Duodenal mucosa (tissue), 2 donors: ENCODE results near the gene DAP3.
"Not testable (repeated sequence)": the region's sequence is repeated elsewhere in the genome, so short reads cannot be mapped to it uniquely, and the experiment has no call there.

Experiments
- H3K27ac ChIP-seq: one replicate; pipeline ENCODE4 v1.7.0; 2013; ENCODE audit warnings: low read depth, low read length
- H3K27me3 ChIP-seq, 2 donors: one replicate each; pipeline ENCODE4 v1.7.0; 2013; ENCODE audit warnings: low read length in 2 of 2, control low read depth in 1 of 2; ENCODE audit not compliant: insufficient read depth in 2 of 2, control insufficient read depth in 1 of 2
- H3K36me3 ChIP-seq, 2 donors: one replicate each; pipeline ENCODE4 v1.7.0; 2013; ENCODE audit warnings: low read length in 2 of 2, control low read depth in 1 of 2; ENCODE audit not compliant: insufficient read depth in 2 of 2, control insufficient read depth in 1 of 2
- H3K4me1 ChIP-seq, 2 donors: one replicate each; pipeline ENCODE4 v1.7.0; 2013; ENCODE audit warnings: low read length in 2 of 2, control low read depth in 1 of 2; ENCODE audit not compliant: insufficient read depth in 2 of 2, control insufficient read depth in 1 of 2
- H3K4me3 ChIP-seq, 2 donors: one replicate each; pipeline ENCODE4 v1.7.0; 2013; ENCODE audit warnings: low read length in 2 of 2, low read depth in 1 of 2
- H3K9ac ChIP-seq, 2 donors: one replicate each; pipeline ENCODE4 v1.7.0; 2013; ENCODE audit warnings: low read length in 2 of 2, low read depth in 1 of 2
- H3K9me3 ChIP-seq, 2 donors: one replicate each; pipeline ENCODE4 v1.7.0; 2013; ENCODE audit warnings: low read length in 2 of 2, control low read depth in 1 of 2; ENCODE audit not compliant: control insufficient read depth in 1 of 2

Gene DAP3

DNA sequence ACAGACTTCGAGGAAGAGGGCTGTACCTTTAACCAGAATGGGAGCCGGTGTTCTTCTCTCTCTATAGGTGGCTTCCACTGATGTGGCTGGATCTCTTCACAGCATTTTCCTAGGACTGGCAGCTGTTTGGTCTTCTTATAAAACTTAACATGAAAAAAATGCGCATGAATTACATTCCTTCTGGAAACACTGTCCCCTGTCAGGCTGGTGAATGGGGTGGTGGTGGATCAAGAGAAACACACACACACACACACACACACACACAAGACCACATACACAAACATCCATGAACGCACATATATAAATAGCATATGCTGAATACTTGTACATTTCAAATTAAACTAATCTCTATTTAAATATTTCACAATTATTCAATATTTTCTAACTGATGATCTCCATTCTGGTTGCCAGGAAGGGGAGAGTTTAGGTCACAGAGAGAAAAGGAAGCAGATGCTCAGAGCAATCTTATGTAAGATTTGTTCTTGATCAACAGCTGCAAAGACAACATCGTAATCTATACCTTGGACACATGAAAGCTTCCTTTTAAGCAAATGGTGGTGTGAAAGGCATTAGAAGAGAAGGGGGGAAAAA, 78.6 kb downstream of the DAP3 start:
- not testable (repeated sequence) for H3K27ac ChIP-seq, H3K4me3 ChIP-seq, H3K9ac ChIP-seq, H3K4me1 ChIP-seq, H3K27me3 ChIP-seq, H3K9me3 ChIP-seq
- H3K36me3 ChIP-seq: peaks cover 25 to 73% of the 10 kb centered on the region in 2 donors

DNA sequence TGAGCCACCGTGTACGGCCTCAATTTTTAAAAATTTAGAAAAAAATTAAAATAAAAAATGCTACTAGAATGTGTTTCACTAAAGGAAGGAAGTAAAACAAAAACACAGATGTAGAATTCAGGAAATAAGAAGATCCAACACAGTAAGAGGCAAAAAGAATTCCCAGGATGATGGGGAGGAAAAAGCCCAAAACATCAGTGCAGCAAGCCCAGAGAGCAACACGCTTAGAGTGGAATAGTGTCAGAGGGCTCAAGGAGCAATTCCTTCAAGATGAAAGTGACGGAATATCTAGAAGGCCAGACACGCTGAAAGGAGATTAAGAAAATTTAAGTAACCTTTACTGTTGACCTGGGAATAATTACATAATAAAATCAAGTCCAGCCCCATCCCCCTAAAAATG, 80.4 kb downstream of the DAP3 start:
- Histone ChIP-seq H3K36me3 (peaks cover 20 to 75% of the 10 kb centered on the region in 2 donors), H3K9me3 (no peaks in the 10 kb centered on the region), H3K4me3 (no peak overlapping the region), H3K27ac (no peak overlapping the region), H3K27me3 (no peaks in the 10 kb centered on the region), H3K4me1 (no peaks in the 10 kb centered on the region), H3K9ac (no peak overlapping the region)

DNA sequence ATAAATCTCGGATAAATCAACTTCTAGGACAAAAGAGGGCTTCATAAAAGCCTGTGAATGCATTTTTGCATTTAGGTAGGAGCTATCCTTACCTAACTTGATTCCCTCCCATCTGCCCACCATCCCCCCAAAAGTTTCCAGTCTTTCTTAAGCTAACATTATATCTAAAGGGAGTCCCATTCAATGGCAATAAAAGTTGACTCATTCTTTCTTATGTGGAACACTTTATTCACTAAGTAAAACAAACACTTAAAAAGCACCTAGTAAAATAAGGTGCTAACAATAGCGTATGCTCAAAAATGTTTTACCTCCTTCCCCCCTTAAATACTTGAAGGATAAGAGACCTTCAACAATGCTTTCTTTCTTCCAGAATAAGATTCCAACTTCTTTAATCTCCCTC, 84.3 kb downstream of the DAP3 start:
- Histone ChIP-seq H3K9ac (no peak overlapping the region), H3K36me3 (peaks cover 23 to 77% of the 10 kb centered on the region in 2 donors), H3K27me3 (no peaks in the 10 kb centered on the region), H3K9me3 (no peaks in the 10 kb centered on the region), H3K27ac (no peak overlapping the region), H3K4me3 (no peak overlapping the region), H3K4me1 (no peaks in the 10 kb centered on the region)

DNA sequence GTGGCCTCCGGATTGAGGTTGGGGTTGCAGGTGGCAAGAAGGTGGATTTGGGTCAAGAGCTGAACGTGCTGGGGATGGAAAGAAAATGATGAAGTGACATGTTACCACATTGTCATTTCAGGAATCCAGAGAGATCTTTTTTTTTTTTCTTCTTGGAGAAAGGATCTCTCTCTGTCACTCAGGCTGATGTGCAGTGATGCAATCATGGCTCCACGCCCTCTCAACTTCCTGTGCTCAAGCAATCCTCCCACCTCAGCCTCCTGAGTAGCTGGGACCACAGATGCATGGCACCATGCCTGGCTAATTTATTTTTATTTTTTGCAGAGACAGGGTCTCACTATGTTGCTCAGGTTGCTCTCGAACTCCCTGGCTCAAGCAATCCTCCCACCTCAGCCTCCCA, 87.5 kb downstream of the DAP3 start:
- no peak overlapping the region for H3K27ac ChIP-seq
- H3K36me3 ChIP-seq: peaks cover 10 to 54% of the 10 kb centered on the region in 2 donors
- no peaks in the 10 kb centered on the region for H3K9me3 ChIP-seq
- no peaks in the 10 kb centered on the region for H3K4me1 ChIP-seq
- no peaks in the 10 kb centered on the region for H3K27me3 ChIP-seq
- H3K9ac ChIP-seq: no peak overlapping the region
- H3K4me3 ChIP-seq: no peak overlapping the region

DNA sequence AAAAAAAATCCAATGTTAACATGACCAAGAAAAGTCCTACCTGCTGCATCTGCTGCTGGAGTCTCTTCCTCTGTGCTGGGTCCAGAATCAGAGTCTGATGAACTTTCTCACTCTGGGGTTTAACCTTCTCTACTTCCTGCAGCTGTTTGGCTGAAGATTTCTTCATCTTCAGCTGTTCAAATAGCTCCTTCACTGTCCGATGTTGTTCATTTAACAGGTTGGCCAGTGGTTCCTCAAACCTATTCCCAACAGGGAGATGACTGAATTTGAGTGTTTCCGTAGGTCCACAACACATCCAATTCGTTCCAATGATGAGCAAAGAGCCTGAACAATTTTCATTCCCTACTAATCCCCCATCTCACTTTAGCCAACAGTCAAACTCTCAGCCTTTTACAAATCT, 88.7 kb downstream of the DAP3 start:
- H3K9ac ChIP-seq: no peak overlapping the region
- no peaks in the 10 kb centered on the region for H3K27me3 ChIP-seq
- peaks cover 9 to 50% of the 10 kb centered on the region in 2 donors for H3K36me3 ChIP-seq
- no peaks in the 10 kb centered on the region for H3K9me3 ChIP-seq
- no peaks in the 10 kb centered on the region for H3K4me1 ChIP-seq
- H3K27ac ChIP-seq: no peak overlapping the region
- H3K4me3 ChIP-seq: no peak overlapping the region
